Measurements from ENCODE around the gene SH3RF1. TPM values are rescaled to one million over a fixed set of nuclear protein-coding genes. Genes with fewer than 3 reads are reported as not detected.

Gene SH3RF1
- total and polyA plus RNA-seq, 2 of the 8 experiments (the other 6 are each of a cell fraction or from before 2014, with no cell fraction given), result 6.9 to 15.1 TPM

DNA sequence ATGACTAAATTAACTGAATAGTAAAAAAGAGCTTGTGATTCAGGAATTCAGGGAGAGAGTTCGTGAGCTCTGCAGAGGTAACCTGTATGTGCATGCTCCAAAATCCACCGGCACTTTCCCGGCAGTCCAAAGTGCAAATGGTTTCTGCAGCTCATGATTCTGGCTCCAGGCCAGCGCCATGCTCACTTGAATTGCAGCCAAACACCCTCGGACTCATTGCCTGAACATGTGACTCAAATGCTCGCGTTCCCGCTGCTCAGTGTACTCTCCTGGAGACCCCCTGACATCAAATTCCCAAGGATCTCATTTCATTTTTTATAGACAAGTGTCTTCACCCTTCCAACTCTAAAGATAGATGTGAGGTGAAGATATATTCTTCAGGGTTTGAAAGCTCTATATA lies 44.1 kb upstream of the SH3RF1 start (continued):
- TF ChIP-seq, protein P1, sequence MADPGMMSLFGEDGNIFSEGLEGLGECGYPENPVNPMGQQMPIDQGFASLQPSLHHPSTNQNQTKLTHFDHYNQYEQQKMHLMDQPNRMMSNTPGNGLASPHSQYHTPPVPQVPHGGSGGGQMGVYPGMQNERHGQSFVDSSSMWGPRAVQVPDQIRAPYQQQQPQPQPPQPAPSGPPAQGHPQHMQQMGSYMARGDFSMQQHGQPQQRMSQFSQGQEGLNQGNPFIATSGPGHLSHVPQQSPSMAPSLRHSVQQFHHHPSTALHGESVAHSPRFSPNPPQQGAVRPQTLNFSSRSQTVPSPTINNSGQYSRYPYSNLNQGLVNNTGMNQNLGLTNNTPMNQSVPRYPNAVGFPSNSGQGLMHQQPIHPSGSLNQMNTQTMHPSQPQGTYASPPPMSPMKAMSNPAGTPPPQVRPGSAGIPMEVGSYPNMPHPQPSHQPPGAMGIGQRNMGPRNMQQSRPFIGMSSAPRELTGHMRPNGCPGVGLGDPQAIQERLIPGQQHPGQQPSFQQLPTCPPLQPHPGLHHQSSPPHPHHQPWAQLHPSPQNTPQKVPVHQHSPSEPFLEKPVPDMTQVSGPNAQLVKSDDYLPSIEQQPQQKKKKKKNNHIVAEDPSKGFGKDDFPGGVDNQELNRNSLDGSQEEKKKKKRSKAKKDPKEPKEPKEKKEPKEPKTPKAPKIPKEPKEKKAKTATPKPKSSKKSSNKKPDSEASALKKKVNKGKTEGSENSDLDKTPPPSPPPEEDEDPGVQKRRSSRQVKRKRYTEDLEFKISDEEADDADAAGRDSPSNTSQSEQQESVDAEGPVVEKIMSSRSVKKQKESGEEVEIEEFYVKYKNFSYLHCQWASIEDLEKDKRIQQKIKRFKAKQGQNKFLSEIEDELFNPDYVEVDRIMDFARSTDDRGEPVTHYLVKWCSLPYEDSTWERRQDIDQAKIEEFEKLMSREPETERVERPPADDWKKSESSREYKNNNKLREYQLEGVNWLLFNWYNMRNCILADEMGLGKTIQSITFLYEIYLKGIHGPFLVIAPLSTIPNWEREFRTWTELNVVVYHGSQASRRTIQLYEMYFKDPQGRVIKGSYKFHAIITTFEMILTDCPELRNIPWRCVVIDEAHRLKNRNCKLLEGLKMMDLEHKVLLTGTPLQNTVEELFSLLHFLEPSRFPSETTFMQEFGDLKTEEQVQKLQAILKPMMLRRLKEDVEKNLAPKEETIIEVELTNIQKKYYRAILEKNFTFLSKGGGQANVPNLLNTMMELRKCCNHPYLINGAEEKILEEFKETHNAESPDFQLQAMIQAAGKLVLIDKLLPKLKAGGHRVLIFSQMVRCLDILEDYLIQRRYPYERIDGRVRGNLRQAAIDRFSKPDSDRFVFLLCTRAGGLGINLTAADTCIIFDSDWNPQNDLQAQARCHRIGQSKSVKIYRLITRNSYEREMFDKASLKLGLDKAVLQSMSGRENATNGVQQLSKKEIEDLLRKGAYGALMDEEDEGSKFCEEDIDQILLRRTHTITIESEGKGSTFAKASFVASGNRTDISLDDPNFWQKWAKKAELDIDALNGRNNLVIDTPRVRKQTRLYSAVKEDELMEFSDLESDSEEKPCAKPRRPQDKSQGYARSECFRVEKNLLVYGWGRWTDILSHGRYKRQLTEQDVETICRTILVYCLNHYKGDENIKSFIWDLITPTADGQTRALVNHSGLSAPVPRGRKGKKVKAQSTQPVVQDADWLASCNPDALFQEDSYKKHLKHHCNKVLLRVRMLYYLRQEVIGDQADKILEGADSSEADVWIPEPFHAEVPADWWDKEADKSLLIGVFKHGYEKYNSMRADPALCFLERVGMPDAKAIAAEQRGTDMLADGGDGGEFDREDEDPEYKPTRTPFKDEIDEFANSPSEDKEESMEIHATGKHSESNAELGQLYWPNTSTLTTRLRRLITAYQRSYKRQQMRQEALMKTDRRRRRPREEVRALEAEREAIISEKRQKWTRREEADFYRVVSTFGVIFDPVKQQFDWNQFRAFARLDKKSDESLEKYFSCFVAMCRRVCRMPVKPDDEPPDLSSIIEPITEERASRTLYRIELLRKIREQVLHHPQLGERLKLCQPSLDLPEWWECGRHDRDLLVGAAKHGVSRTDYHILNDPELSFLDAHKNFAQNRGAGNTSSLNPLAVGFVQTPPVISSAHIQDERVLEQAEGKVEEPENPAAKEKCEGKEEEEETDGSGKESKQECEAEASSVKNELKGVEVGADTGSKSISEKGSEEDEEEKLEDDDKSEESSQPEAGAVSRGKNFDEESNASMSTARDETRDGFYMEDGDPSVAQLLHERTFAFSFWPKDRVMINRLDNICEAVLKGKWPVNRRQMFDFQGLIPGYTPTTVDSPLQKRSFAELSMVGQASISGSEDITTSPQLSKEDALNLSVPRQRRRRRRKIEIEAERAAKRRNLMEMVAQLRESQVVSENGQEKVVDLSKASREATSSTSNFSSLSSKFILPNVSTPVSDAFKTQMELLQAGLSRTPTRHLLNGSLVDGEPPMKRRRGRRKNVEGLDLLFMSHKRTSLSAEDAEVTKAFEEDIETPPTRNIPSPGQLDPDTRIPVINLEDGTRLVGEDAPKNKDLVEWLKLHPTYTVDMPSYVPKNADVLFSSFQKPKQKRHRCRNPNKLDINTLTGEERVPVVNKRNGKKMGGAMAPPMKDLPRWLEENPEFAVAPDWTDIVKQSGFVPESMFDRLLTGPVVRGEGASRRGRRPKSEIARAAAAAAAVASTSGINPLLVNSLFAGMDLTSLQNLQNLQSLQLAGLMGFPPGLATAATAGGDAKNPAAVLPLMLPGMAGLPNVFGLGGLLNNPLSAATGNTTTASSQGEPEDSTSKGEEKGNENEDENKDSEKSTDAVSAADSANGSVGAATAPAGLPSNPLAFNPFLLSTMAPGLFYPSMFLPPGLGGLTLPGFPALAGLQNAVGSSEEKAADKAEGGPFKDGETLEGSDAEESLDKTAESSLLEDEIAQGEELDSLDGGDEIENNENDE (IDR thresholded peaks at IDR 0.05; ENCODE audit: insufficient replicate concordance, low read length), result no peak
- TF ChIP-seq MAFK (IDR thresholded peaks at IDR 0.05; ENCODE audit: low read depth, low read length), result no peak
- no peak for TF ChIP-seq CEBPB (IDR thresholded peaks at IDR 0.05; ENCODE audit: low read depth, low read length)
